Fibroblast of the aortic adventitia (primary cell): Measurements from ENCODE around the gene LRRC10B. TPM values are rescaled to one million over a fixed set of nuclear protein-coding genes. Genes with fewer than 3 reads are reported as not detected.
A peak's percentile ranks its signal among the peaks of the same experiment; 100 is the strongest.

Experiments used
- DNase-seq: peaks from one replicate; pipeline ENCODE4 v3.0.0-alpha.2; 2010; ENCODE audit warnings: low read depth
- H3K4me3 ChIP-seq: 2 replicates; pipeline ENCODE4 v1.5.1; 2011; ENCODE audit warnings: low read depth, mild to moderate bottlenecking, control low read depth, low read length, moderate library complexity
- total RNA-seq: library from RNA; depleted of rRNA; stranded (reverse); fragments of >200 nt; gene quantifications from 2 replicates; pipeline ENCODE4 v1.2.3, GENCODE V29; 2012; ENCODE audit warnings: low replicate concordance
- TF ChIP-seq, protein P1 (sequence below): IDR thresholded peaks from 2 replicates; pipeline ENCODE4 v1.5.1; 2011; ENCODE audit warnings: mild to moderate bottlenecking, low read length, control low read depth, inconsistent platforms; ENCODE audit not compliant: insufficient read depth

Gene LRRC10B
- total RNA-seq, 1 donor = 0.27 TPM

DNA sequence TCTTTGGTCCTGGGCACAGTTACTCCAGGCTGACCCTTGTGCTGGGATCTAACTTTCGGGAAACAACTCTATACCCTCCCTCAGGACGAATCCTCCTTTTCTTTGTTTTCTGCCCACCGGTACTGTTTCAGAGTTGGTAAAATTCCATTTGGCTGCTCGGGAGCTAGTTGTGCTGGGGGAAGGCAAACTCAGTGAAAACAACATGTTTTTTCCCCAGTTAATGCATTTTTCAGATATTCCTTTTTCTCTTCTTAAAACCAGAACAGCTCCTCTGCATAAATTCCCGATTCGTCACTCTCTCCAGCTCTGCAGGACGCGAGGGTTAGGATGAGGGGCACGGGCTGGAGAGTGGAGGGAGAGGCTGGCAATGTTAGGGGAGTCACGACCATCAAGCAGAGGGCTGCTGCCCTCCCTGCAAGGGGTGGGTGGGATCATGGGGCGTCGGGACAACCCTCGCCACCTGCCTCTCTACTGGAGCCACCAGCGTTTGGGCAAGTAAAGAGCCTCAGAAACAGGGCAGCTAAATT lies 31.3 kb downstream of the LRRC10B start:
- TF ChIP-seq, protein P1, sequence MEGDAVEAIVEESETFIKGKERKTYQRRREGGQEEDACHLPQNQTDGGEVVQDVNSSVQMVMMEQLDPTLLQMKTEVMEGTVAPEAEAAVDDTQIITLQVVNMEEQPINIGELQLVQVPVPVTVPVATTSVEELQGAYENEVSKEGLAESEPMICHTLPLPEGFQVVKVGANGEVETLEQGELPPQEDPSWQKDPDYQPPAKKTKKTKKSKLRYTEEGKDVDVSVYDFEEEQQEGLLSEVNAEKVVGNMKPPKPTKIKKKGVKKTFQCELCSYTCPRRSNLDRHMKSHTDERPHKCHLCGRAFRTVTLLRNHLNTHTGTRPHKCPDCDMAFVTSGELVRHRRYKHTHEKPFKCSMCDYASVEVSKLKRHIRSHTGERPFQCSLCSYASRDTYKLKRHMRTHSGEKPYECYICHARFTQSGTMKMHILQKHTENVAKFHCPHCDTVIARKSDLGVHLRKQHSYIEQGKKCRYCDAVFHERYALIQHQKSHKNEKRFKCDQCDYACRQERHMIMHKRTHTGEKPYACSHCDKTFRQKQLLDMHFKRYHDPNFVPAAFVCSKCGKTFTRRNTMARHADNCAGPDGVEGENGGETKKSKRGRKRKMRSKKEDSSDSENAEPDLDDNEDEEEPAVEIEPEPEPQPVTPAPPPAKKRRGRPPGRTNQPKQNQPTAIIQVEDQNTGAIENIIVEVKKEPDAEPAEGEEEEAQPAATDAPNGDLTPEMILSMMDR = no peak
- no peak overlapping the region for H3K4me3 ChIP-seq
- DNase-seq = peak; percentile 27

DNA sequence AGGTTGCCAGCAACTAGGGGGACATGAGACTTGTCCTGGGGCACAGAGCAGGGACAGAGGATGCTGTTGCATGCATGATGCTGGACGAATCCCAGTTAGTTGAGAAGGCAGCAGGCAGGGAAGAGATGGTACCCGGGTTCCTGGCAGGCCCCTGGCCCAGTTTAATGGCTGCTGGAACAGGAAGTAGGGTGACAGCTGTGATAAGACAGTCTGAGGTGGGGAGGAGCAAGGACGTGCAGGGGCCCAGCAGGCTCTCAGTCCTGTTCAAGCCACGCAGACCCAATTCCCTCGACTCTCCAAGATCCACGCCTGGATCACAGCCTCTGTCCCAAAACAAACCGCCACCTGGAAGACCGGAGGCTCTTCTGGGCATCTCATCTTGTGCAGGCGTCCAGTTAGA lies 32.0 kb downstream of the LRRC10B start:
- no peak for DNase-seq
- TF ChIP-seq, protein P1 = no peak
- H3K4me3 ChIP-seq = no peak overlapping the region

DNA sequence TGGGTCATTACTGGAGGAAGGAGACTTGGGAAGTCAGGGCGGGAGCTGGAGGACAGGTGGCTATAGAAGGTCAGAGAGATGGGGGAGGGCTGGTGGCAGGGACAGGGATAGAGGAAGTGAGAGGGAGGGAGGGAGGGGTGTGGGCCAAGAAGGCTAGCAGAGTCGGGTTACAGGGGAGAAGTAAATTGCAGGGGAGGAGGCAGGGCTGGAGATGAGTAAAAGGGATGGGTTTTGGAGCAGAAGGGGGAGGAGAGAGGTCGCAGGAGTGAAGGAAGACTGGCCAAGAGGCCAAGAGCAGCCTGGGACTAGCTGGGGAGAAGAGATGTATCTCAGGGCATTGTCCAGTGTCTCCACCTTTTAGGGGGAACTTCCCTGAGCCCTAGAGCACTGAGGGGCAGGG lies 33.0 kb downstream of the LRRC10B start:
- TF ChIP-seq, protein P1 = no peak
- peak; percentile 70 for DNase-seq
- no peak overlapping the region for H3K4me3 ChIP-seq

DNA sequence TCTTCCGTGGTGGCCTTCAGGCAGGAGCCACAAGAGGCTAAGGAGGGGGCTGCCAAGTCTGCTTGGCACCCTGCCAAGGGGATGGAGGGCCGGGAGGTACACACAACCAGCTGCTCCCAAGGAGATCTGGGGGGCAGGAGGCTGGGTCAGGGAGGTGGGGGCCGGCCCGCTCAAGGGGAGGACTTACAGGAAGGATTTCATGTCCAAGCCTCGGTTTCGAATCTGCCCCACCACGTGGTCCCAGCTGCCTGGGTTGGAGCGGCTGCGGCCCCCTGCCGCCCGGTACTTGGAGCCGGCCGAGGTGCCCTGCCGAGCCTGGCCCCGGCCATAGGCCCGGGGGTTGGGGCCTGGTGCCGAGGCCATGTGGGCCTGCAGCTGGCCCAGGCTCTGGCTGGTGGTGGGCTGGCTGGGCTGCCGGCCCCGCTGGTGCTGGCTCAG lies 33.5 kb downstream of the LRRC10B start:
- TF ChIP-seq, protein P1 = no peak
- DNase-seq = no peak
- H3K4me3 ChIP-seq = no peak overlapping the region

DNA sequence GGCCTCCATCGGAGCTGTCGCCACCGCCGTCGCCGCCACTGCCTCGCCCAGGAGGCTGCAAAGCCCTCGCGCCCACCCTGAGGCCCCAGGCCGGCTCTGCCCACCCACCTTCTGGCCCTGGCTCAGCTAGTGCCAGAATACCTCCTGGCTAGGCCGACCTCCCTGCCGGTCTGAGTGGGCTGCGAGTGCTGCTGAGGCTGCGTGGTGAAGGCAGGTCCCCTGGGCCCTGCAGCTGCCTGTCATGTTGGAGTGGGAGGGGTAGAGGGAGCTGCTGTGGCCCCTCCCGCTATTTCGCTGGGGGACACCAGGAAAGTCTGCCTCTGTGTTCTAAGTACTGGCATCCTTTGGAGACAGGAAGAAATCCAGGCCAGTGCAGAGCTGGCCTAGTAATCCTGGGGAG lies 34.2 kb downstream of the LRRC10B start:
- TF ChIP-seq, protein P1 = no peak
- DNase-seq = no peak
- H3K4me3 ChIP-seq = no peak overlapping the region

DNA sequence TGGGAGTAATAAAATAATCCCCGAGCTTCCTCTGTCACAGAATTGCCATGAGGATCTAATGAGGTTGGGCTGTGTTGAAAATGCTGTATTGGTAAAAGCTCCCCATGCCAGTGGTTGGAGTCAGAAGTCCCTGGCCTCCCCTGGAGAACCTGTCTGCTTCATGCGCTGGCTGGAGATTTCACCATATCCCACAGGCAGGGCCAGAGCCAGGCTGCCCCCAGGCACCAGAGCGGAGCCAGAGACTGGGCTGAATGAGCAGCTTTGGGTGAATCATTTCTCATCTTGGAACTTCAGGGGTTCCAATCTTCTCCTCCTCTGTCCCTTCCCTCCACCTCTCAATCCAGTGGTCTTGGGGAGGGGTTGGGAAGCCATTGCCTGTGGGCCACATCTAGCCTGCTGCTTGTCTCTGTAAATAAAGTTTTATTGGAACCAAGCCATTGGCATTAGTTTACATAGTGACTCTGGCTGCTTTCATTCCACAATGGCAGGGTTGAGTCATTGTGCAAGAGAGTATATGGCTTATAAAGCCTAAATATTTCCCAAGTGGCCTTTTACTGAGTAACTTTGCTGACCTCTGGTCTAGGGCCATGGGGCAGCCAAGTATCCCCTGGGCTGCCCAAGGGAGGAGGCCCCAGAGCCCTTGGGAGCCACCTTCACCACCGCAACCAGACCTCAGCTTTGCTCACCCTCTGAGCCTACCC lies 35.2 kb downstream of the LRRC10B start:
- TF ChIP-seq, protein P1 = no peak
- peak; percentile 81 for DNase-seq
- no peak overlapping the region for H3K4me3 ChIP-seq

DNA sequence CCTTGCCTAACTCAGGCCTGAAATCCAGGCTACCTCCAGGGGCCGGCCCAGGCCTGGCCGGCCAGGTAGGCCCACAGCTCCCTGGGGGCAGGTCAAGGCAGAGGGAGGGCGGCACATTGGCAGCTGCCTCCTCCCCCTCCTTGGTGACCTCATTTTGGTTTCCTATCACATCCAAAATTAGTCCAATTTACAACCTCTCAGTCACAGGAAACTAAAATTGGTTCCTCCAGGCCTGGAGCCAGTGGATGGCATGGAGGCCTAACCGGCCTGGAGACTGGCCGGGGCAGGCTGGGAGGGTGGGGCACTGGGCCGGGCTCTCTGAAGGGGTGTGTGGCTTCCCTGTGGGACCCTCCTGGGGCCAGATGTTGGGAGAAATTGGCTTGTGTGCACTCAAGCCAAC lies 35.9 kb downstream of the LRRC10B start:
- TF ChIP-seq, protein P1 = no peak
- no peak overlapping the region for H3K4me3 ChIP-seq
- DNase-seq = no peak
